ENCODE data around the gene LRRK1.

LRRK1 gene

DNA sequence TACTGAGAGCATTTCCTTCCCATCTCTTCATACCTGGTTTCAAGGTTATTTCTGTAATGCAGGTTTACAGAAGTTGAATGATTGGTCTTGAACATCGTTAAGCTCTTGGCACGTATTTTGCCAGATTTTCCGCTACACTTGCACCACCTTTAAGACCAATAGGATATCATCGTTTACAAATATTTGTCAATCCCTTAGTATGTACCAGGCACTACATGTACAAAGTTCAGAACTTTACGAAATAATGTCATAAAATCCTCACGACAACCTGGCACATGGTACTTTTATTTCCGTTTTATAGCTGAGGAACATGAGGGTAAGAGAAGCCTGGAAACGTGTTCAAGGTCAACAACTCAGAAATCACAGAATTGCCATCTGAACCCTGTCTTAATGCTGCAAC, 6.3 kb downstream of the LRRK1 start:
- no peak for DNase-seq (ENCODE audit: low spot score)
- TF ChIP-seq, protein P1, sequence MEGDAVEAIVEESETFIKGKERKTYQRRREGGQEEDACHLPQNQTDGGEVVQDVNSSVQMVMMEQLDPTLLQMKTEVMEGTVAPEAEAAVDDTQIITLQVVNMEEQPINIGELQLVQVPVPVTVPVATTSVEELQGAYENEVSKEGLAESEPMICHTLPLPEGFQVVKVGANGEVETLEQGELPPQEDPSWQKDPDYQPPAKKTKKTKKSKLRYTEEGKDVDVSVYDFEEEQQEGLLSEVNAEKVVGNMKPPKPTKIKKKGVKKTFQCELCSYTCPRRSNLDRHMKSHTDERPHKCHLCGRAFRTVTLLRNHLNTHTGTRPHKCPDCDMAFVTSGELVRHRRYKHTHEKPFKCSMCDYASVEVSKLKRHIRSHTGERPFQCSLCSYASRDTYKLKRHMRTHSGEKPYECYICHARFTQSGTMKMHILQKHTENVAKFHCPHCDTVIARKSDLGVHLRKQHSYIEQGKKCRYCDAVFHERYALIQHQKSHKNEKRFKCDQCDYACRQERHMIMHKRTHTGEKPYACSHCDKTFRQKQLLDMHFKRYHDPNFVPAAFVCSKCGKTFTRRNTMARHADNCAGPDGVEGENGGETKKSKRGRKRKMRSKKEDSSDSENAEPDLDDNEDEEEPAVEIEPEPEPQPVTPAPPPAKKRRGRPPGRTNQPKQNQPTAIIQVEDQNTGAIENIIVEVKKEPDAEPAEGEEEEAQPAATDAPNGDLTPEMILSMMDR (IDR thresholded peaks at IDR 0.05; ENCODE audit: extremely low read depth, insufficient read depth, missing control alignments) = no peak
- in situ Hi-C loops (cut with MboI; ENCODE audit: low pct_unique_long_range_greater_than_20kb, low sequenced_read_pairs, unreplicated experiment) = no loop called here

DNA sequence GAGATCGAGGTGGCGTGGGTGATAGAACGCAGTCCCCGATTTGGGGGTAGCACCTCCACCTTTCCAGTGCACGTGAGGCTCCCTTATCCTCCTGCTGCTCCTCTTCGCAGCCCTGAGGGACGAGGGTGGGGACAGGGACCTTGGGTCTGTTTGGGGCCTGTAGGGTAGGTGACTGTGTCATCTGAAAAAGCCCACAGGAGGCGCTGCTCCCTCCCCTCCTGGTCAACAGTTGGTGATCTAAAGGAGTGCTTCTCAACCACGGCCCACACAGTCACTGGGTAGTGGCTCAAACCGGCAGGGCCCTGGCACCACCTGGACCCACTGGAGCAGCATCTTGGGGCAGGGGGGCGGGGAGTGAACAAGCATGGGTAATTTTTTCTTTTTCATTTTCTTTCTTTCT, 7.1 kb downstream of the LRRK1 start:
- TF ChIP-seq, protein P1 (IDR thresholded peaks at IDR 0.05; ENCODE audit: extremely low read depth, insufficient read depth, missing control alignments) = peak; percentile 48
- in situ Hi-C loops (cut with MboI; ENCODE audit: low pct_unique_long_range_greater_than_20kb, low sequenced_read_pairs, unreplicated experiment) = no loop called here
- DNase-seq (ENCODE audit: low spot score) = no peak

DNA sequence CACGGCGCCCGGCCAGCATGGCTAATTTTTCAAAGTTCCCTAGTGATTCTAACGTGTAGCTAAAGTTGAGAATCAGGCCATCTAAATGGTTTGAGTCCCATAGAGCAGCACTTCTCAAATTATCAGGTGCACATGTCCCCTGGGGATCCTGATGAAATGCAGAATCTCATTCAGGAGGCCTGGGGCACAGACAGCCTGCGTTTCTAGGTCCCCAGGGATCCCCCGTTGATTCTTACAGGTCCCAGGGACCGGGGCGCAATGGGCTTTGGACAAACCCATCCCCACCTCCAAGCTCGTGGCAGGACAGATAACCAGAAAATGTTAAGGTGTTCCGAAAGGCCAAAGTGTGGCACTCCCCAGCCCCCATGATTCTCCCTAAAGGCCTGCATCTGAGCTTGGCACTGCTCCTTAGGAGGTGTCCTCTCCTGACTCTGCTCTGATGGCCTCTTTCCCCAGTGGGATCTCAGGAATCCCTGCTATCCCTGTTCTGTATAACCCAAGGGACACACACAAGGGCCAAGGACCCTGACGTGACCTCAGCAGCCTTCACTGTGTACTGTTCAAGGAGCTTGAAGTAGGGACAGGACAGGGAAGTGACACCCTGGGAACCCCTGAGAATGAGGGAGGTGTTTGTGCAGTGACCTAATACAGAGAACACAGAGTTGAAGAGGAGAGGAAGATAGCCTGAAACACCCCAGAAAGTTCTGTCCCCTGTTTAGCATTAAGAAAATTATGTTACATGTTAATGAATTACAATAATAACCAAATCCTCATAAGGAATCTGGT, 8.0 kb downstream of the LRRK1 start:
- in situ Hi-C loops (cut with MboI; ENCODE audit: low pct_unique_long_range_greater_than_20kb, low sequenced_read_pairs, unreplicated experiment) = no loop called here
- TF ChIP-seq, protein P1 (IDR thresholded peaks at IDR 0.05; ENCODE audit: extremely low read depth, insufficient read depth, missing control alignments) = no peak
- DNase-seq (ENCODE audit: low spot score) = no peak

DNA sequence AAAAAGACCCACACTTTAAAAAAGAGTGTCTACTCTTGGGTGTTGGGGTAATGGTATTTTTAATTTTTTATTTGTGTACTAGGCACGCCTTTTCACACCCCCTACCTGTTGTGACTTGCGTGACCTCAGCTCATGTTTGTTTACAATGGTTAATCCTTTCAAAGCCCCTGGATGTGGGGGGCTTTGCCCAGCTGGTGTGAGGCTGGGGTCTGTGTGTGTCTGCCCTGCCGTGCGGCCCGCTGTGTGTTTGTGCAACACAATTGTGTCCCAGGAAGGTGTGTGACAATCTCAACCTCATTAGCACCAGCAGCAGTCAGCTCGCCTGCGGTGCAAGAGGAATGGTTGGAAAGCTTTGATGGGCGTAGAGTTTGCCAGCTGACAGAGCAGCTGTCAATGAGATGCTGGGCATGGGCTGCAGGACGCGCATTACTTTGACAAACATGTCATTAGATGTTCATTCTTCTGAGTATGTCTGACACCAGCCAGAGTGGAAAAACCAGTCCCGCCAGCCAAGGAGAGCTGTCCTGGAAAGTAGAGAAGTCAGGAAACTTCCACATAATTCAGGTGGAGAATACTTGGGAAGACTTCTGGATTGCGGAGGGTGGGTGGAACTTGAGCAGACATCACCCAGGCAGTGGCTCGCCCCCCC, 9.6 kb downstream of the LRRK1 start:
- in situ Hi-C loops (cut with MboI; ENCODE audit: low pct_unique_long_range_greater_than_20kb, low sequenced_read_pairs, unreplicated experiment) = no loop called here
- no peak for DNase-seq (ENCODE audit: low spot score)
- TF ChIP-seq, protein P1 (IDR thresholded peaks at IDR 0.05; ENCODE audit: extremely low read depth, insufficient read depth, missing control alignments) = no peak

DNA sequence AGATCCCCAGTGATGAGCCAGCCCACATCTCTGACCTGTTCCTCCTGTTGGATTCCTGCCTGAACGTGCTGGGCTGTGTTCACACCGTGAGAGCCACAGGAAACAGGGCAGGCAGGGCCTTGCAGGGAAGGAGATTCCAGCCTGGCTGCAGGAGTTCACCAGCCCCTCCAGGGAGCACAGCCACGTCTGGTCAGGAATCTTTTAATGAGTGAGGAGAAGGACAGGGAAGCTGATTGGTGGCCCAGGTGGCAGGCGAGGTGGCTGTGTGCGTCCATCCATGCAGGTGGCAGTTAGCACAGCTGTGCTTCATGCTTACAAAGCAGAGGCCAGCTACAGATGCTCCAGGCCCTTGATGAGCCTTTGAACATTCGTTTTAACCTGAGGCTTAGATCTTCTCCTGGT, 10.5 kb downstream of the LRRK1 start:
- TF ChIP-seq, protein P1 (IDR thresholded peaks at IDR 0.05; ENCODE audit: extremely low read depth, insufficient read depth, missing control alignments) = no peak
- in situ Hi-C loops (cut with MboI; ENCODE audit: low pct_unique_long_range_greater_than_20kb, low sequenced_read_pairs, unreplicated experiment) = no loop called here
- no peak for DNase-seq (ENCODE audit: low spot score)

DNA sequence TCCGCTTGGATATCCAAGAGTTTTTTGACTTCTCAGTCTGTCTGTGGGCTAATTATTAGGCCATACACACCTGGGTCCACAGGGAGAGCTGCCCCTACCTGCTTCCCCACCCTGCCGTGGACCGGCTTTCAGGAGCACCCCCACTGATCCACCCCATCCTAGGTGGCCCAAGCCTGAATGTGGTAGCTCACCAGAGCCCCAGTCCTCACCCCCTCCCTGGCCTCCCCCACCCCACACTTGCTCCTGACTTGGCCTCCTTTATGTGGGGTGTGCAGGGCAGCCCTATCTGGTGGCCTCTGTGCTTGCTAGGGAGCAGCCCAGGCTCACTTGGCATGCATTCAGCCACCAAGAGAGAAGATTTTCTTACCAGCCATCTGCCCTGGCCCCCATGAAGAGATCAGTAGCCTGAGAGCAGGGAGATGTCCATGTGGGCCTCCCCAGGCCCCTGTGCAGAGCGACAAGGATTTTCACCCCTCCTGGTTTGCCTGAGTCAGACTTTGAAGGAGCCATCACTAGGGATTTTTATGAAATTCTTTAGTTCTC, 11.2 kb downstream of the LRRK1 start:
- no peak for DNase-seq (ENCODE audit: low spot score)
- TF ChIP-seq, protein P1 (IDR thresholded peaks at IDR 0.05; ENCODE audit: extremely low read depth, insufficient read depth, missing control alignments) = no peak
- in situ Hi-C loops (cut with MboI; ENCODE audit: low pct_unique_long_range_greater_than_20kb, low sequenced_read_pairs, unreplicated experiment) = no loop called here
